Fibroblast of pulmonary artery (primary cell): Measurements from ENCODE around the gene ADGRL3.
"Not testable (repeated sequence)": the region's sequence is repeated elsewhere in the genome, so short reads cannot be mapped to it uniquely, and the experiment has no call there.

Experiments used
- DNase-seq: peaks from one replicate; pipeline ENCODE4 v3.0.0-alpha.2; 2010; ENCODE audit warnings: low read depth
- H3K4me3 ChIP-seq: replicated peaks from 2 replicates; pipeline ENCODE4 v1.5.1; 2011; ENCODE audit warnings: low read depth, mild to moderate bottlenecking, control low read depth, low read length, moderate library complexity
- TF ChIP-seq, protein P1 (sequence below): IDR thresholded peaks from 2 replicates; pipeline ENCODE4 v1.5.1; 2011; ENCODE audit warnings: mild to moderate bottlenecking, control low read depth, low read length, inconsistent platforms; ENCODE audit errors: missing control alignments

ADGRL3 gene

DNA sequence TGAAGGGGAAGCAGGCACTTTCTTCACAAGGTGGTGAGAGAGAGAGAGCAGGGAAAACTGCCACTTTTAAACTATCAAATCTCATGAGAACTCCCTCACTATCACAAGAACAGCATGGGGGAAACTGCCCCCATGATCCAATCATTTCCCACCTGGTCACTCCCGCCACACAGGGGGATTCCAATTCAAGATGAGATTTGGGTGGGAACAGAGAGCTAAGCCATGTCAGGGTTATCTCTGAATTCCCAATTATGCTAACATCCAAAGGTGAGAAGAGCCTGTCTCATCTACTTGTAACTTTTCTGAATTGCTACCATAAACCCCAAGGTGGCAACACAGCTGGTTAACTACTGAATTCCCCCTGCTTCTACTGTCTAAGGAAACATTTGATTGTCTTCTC, 758.5 kb downstream of the ADGRL3 start:
- no peak overlapping the region for H3K4me3 ChIP-seq
- TF ChIP-seq, protein P1, sequence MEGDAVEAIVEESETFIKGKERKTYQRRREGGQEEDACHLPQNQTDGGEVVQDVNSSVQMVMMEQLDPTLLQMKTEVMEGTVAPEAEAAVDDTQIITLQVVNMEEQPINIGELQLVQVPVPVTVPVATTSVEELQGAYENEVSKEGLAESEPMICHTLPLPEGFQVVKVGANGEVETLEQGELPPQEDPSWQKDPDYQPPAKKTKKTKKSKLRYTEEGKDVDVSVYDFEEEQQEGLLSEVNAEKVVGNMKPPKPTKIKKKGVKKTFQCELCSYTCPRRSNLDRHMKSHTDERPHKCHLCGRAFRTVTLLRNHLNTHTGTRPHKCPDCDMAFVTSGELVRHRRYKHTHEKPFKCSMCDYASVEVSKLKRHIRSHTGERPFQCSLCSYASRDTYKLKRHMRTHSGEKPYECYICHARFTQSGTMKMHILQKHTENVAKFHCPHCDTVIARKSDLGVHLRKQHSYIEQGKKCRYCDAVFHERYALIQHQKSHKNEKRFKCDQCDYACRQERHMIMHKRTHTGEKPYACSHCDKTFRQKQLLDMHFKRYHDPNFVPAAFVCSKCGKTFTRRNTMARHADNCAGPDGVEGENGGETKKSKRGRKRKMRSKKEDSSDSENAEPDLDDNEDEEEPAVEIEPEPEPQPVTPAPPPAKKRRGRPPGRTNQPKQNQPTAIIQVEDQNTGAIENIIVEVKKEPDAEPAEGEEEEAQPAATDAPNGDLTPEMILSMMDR = no peak
- no peak for DNase-seq

DNA sequence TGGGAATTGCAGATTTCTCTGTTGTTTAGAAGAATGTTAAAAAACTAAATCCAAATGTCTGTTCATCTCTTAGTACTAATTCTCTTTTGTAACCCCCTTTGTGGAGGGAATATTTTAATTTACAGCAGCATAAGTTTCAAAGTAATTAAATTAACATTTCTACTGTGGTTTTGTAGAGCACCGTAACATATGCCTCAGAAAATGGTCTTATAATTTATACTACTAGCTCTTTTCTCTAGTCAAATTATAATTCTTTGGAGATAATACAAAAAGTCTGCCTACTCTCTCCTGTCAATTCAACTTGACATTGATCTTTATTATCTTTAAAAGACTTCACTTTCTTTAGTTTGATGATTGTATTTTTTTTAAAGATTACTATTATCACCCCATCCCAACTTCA, 759.0 kb downstream of the ADGRL3 start:
- no peak for DNase-seq
- H3K4me3 ChIP-seq = no peak overlapping the region
- TF ChIP-seq, protein P1 = no peak

DNA sequence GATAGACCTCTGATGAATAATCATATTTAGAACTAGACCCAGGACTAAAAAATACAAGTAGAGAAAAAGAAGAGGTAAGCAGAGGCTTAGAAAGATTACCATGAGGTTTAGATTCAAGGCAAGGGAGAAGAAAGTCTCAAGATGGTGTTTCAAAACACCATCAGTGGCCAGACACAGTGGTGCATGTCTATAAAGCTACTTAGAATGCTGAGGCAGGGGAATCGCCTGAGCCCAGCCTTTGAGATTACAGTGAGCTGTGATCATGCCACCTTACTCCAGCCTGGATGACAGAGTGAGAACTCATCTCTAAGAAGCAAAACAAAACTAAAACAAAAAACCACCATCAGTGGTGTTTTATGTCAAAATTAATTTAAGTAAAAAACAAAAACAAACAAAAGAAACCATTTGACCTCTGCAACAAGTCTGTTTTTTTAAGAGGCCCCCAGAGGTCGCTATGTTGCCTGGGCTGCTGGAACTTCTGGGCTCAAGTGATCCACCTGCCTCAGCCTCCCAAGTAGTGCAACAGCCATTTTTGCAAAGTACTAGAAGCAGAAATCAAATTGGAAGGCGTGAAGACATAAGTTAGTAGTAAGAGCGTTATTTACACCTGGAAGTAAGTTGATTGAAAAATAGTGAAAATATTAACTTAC, 784.3 kb downstream of the ADGRL3 start:
- H3K4me3 ChIP-seq = no peak overlapping the region
- TF ChIP-seq, protein P1 = no peak

DNA sequence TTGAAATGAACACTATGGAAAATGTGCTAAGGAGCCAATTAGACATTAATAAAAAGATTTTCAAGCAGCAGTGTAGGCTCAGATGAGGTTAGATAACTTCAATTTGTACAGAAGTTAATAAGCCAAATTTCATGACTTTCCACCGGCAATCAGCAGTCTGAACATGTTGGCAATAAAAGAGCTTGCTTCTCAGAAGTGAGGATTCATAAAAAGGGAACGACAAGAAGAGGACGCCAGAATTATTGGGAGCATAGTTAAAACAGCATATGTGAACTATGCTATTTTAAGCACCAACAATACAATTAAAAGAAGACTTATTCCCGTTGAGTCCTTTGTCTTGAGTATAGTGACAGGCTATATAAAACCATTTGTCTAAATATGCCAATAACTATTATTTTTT, 785.3 kb downstream of the ADGRL3 start:
- TF ChIP-seq, protein P1 = no peak
- DNase-seq = no peak
- H3K4me3 ChIP-seq = no peak overlapping the region

More for the DNA sequence above, 784.3 kb downstream of the ADGRL3 start:
- DNase-seq = no peak

DNA sequence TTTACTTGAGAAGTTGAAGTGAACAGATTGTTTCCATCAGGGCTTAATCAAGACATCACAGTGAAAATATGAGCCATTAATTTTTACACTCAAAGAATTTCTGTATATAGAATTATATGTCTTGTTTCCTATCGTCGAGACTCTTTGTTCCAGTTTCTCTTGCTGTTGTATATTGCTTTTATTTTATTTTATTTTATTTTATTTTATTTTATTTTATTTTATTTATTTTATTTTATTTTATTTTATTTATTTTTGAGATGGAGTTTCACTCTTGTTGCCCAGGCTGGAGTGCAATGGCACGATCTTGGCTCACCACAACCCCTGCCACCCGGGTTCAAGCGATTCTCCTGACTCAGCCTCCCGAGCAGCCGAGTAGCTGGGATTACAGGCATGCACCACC, 786.8 kb downstream of the ADGRL3 start:
- H3K4me3 ChIP-seq, DNase-seq: not testable (repeated sequence)

DNA sequence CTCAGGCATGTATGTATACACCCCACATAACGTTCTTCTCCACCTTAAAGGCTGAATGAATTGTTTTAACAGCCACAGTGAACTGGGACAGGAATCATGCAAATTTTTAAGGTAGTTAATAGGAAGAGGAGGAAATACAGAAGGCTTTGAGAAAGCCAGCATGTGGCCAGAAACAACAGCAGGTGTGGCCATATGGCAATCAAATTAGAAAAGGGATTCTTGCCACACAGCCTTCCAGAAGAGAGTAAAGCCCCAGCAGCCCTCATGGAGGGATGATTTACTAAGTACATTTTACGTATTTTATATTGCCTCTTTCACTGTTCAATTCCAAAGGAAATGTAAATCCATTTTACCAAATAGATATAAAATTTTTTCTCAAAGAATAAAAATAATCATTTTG, 792.2 kb downstream of the ADGRL3 start:
- H3K4me3 ChIP-seq = no peak overlapping the region
- TF ChIP-seq, protein P1 = no peak
- no peak for DNase-seq

DNA sequence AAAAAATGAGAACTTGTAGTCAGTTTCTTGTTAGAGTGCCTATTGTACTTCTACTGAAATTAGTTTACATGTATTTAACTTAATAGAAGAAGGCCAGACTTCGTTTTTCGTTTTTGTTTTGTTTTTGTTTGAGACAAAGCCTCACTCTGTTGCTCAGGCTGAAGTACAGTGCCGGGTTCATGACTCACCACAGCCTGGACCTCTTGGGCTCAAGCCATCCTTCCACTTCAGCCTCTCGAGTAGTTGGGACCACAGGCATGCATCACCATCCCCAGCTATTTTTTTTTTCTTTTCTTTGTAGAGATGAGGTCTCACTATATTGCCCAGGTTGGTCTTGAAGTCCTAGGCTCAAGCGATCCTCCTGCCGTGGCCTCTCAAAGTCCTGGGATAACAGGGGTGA, 793.9 kb downstream of the ADGRL3 start:
- TF ChIP-seq, protein P1 = no peak
- no peak overlapping the region for H3K4me3 ChIP-seq
- DNase-seq = peak; percentile 23
